Gastroesophageal sphincter (tissue), 3 donors: Measurements from ENCODE around the gene USP11.

ENCODE experiments used
- POLR2AphosphoS5 ChIP-seq: sonication (generic); formaldehyde crosslinking; IDR thresholded peaks from one replicate; pipeline ENCODE4 v1.6.1; 2017; ENCODE audit warnings: antibody characterized with exemption
- TF ChIP-seq, protein P1 (sequence below), 4 experiments: fragments of 200-600 bp in 2 of 4; fragments of 450-650 bp in 2 of 4; sonication (generic) in 1 of 4; IDR thresholded peaks; one replicate each; pipeline ENCODE4 v1.5.1; 2017 to 2019; ENCODE audit warnings: antibody characterized with exemption in 4 of 4, mild to moderate bottlenecking in 2 of 4, moderate library complexity in 2 of 4

DNA sequence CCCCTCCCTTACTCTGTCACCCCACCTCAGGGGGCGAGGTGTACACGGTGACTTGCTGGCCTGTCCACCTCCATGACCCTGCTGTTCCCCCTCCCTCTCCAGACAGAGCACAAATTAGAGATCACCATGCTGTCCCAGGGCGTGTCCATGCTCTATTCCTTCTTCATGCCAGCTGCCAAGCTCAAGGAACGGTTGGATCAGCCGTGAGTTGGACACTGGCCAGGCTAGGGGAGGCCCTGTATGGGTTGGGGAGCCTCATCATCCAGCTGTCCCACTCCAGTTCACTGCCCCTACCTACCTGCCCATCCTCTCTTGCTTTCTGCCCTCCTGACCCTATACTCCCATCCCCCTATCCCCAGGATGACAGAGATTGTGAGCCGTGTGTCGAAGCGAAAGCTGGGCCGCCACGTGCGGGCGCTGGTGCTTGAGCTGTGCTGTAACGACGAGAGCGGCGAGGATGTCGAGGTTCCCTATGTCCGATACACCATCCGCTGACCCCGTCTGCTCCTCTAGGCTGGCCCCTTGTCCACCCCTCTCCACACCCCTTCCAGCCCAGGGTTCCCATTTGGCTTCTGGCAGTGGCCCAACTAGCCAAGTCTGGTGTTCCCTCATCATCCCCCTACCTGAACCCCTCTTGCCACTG, 18.3 kb upstream of the USP11 start:
- no peak for TF ChIP-seq POLR2AphosphoS5
- TF ChIP-seq, protein P1, sequence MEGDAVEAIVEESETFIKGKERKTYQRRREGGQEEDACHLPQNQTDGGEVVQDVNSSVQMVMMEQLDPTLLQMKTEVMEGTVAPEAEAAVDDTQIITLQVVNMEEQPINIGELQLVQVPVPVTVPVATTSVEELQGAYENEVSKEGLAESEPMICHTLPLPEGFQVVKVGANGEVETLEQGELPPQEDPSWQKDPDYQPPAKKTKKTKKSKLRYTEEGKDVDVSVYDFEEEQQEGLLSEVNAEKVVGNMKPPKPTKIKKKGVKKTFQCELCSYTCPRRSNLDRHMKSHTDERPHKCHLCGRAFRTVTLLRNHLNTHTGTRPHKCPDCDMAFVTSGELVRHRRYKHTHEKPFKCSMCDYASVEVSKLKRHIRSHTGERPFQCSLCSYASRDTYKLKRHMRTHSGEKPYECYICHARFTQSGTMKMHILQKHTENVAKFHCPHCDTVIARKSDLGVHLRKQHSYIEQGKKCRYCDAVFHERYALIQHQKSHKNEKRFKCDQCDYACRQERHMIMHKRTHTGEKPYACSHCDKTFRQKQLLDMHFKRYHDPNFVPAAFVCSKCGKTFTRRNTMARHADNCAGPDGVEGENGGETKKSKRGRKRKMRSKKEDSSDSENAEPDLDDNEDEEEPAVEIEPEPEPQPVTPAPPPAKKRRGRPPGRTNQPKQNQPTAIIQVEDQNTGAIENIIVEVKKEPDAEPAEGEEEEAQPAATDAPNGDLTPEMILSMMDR (IDR thresholded peaks at IDR 0.05): no peak
